HepG2 (cell line): ENCODE results near the gene RGSL1. TPM values are rescaled to one million over a fixed set of nuclear protein-coding genes. Genes with fewer than 3 reads are reported as not detected.

Experiments
- ATAC-seq: fragments of 200-7000 bp; cut with Tn5 transposase; 3 replicates; pipeline ENCODE4 v1.9.1; 2020; ENCODE audit warnings: mild to moderate bottlenecking, moderate library complexity
- BruUV-seq: library from RNA; stranded (reverse); fragments of 400-500 nt; replicated peaks from 2 replicates; lab custom pipeline; 2021; lab: Mats Ljungman, UMichigan
- CTCF ChIA-PET: fragments of 300-600 bp; formaldehyde crosslinking; extraction: SDS; loops from one replicate; lab custom pipeline; 2021; ENCODE audit warnings: low total read pairs, inconsistent platforms, low intra/inter-chr PET ratio; lab: Yijun Ruan, JAX
- POLR2A ChIA-PET: fragments of 350-600 bp; sonication (Branson Sonifier 250); formaldehyde crosslinking; loops from one replicate; lab custom pipeline; 2020; ENCODE audit warnings: antibody characterized with exemption, inconsistent platforms; lab: Yijun Ruan, JAX
- DNase-seq: peaks from one replicate; pipeline ENCODE4 v3.0.0-alpha.2; 2015; ENCODE audit warnings: low spot score
- FAIRE-seq: peaks from 3 replicates; lab custom pipeline; 2011; peaks lifted over from hg19 to GRCh38; lab: Jason Lieb, UNC
- H2AFZ ChIP-seq: one replicate; pipeline ENCODE4 v1.6.1; 2011; ENCODE audit warnings: low read length, inconsistent platforms
- H3K27ac ChIP-seq: fragments of 300-600 bp; 3 replicates; pipeline ENCODE4 v1.8.0; 2011; ENCODE audit warnings: mixed run types, mild to moderate bottlenecking, mixed read lengths, low read length, inconsistent platforms; ENCODE audit not compliant: insufficient read depth; ENCODE audit errors: extremely low read length
- H3K27me3 ChIP-seq, 2 experiments: fragments of 200-600 bp in 1 of 2; 2 replicates in 1 of 2; 3 replicates in 1 of 2; pipeline versions ENCODE4 v1.6.0 to v1.8.0; 2011; ENCODE audit warnings: low read length in 2 of 2, mild to moderate bottlenecking in 2 of 2, moderate library complexity in 2 of 2, inconsistent platforms in 1 of 2; ENCODE audit not compliant: insufficient read depth in 2 of 2, control insufficient read depth in 1 of 2
- H3K36me3 ChIP-seq, 2 experiments: fragments of 200-600 bp in 1 of 2; replicated peaks in 1 of 2; 2 replicates in 1 of 2; 3 replicates in 1 of 2; pipeline versions ENCODE4 v1.5.1 to v1.8.0; 2011; ENCODE audit warnings: low read length in 2 of 2, inconsistent platforms in 1 of 2; ENCODE audit not compliant: insufficient read depth in 2 of 2, control insufficient read depth in 1 of 2
- H3K4me1 ChIP-seq: 2 replicates; pipeline ENCODE4 v1.5.1; 2012; ENCODE audit warnings: low read length, inconsistent platforms; ENCODE audit not compliant: insufficient read depth
- H3K4me2 ChIP-seq: 2 replicates; pipeline ENCODE4 v1.6.0; 2011; ENCODE audit warnings: low read depth, low read length, inconsistent platforms
- H3K4me3 ChIP-seq, 3 experiments: fragments of 200-600 bp in 1 of 3; sonication (generic), shearing (Covaris generic) in 1 of 3; replicated peaks in 1 of 3; 2 replicates each; pipeline ENCODE4 v1.5.1; 2011 to 2016; ENCODE audit warnings: low read length in 3 of 3, inconsistent platforms in 2 of 3, low read depth in 2 of 3, mild to moderate bottlenecking in 2 of 3, control low read depth in 1 of 3, mixed read lengths in 1 of 3; ENCODE audit not compliant: insufficient read depth in 1 of 3
- H3K79me2 ChIP-seq: one replicate; pipeline ENCODE4 v1.6.1; 2011; ENCODE audit warnings: low read length, inconsistent platforms; ENCODE audit not compliant: insufficient read depth
- H3K9ac ChIP-seq: 2 replicates; pipeline ENCODE4 v1.6.0; 2011; ENCODE audit warnings: mild to moderate bottlenecking, low read depth, low read length, inconsistent platforms; ENCODE audit not compliant: insufficient read depth
- H3K9me3 ChIP-seq: 2 replicates; pipeline ENCODE4 v1.5.1; 2012; ENCODE audit warnings: mild to moderate bottlenecking, low read length
- H4K20me1 ChIP-seq: 2 replicates; pipeline ENCODE4 v1.6.0; 2011; ENCODE audit warnings: inconsistent platforms, mild to moderate bottlenecking, low read length, moderate library complexity; ENCODE audit not compliant: insufficient read depth
- AGO1 ChIP-seq: fragments of 200-400 bp; formaldehyde crosslinking; IDR thresholded peaks from 2 replicates; pipeline ENCODE4 v1.6.1; 2017; ENCODE audit warnings: mild to moderate bottlenecking, low read depth, low read length, moderate library complexity; ENCODE audit not compliant: poor library complexity, severe bottlenecking
- ARNT ChIP-seq: fragments of 450-650 bp; IDR thresholded peaks from 2 replicates; pipeline ENCODE4 v1.6.1; 2017
- CREB3 ChIP-seq: sonication (generic); formaldehyde crosslinking; IDR thresholded peaks from 2 replicates; pipeline ENCODE4 v1.5.0; 2020; ENCODE audit warnings: missing genetic modification reagents
- KDM3A ChIP-seq: IDR thresholded peaks from 2 replicates; pipeline ENCODE4 v1.6.1; 2018; ENCODE audit warnings: low read depth, missing compliant biosample characterization
- MXD1 ChIP-seq: sonication (generic); formaldehyde crosslinking; IDR thresholded peaks from 2 replicates; pipeline ENCODE4 v1.4.0; 2020; ENCODE audit warnings: mild to moderate bottlenecking, missing genetic modification reagents
- MXI1 ChIP-seq: IDR thresholded peaks from 3 replicates; pipeline ENCODE4 v1.6.1; 2012; ENCODE audit warnings: low read depth, low read length, inconsistent platforms, borderline replicate concordance
- ZNF430 ChIP-seq: sonication (generic); formaldehyde crosslinking; IDR thresholded peaks from 2 replicates; pipeline ENCODE4 v1.9.0; 2021; ENCODE audit warnings: mild to moderate bottlenecking, missing genetic modification reagents
- ZNF615 ChIP-seq: sonication (generic); formaldehyde crosslinking; IDR thresholded peaks from 2 replicates; pipeline ENCODE4 v1.5.0; 2020; ENCODE audit warnings: mild to moderate bottlenecking, missing genetic modification reagents, borderline replicate concordance
- WGBS: methylation state at CpG from one replicate; pipeline ENCODE4 v1.1.6; 2017; ENCODE audit warnings: low lambda C conversion rate; 5-methylcytosine and 5-hydroxymethylcytosine counted together
- in situ Hi-C: cut with HindIII; loops from 2 replicates; pipeline ENCODE4 v1.10.0; 2017; ENCODE audit warnings: low pct_unique_long_range_greater_than_20kb; ENCODE audit not compliant: extremely low pct_ligation_motif_present
- intact Hi-C: fragments of 100-400 bp; cut with micrococcal nuclease; formaldehyde crosslinking; loops from one replicate; pipeline ENCODE4 v1.10.0; 2022; ENCODE audit not compliant: unreplicated experiment
- polyA plus RNA-seq, 8 experiments: library from polyadenylated mRNA; depleted of rRNA in 3 of 8; stranded (reverse) in 7 of 8; unstranded in 1 of 8; fragments of >200 nt; fragmentation: Illumina TruSeq in 4 of 8; extraction: Trizol in 4 of 8; gene quantifications; 2 replicates each; pipeline versions ENCODE4 v1.2.1 to v1.2.3, GENCODE V29; 2011 to 2016; ENCODE audit warnings: low read depth in 4 of 8, missing spikeins in 1 of 8, mixed read lengths in 1 of 8; ENCODE audit not compliant: insufficient read depth in 1 of 8
- total RNA-seq, 5 experiments: library from RNA; depleted of rRNA; stranded (reverse); fragments of >200 nt; fragmentation: Illumina TruSeq; extraction: Trizol; gene quantifications; 2 replicates each; pipeline ENCODE4 v1.2.3, GENCODE V29; 2016; ENCODE audit warnings: low read depth in 1 of 5
- TF ChIP-seq, protein P1 (sequence below): sonication (generic); formaldehyde crosslinking; IDR thresholded peaks from 2 replicates; pipeline ENCODE4 v1.4.0; 2020; ENCODE audit warnings: mild to moderate bottlenecking, missing genetic modification reagents
- TF ChIP-seq, protein P2 (sequence below): sonication (generic); formaldehyde crosslinking; IDR thresholded peaks from 2 replicates; pipeline ENCODE4 v1.4.0; 2020; ENCODE audit warnings: missing genetic modification reagents

RGSL1 gene
- total and polyA plus RNA-seq, 2 of the 13 experiments (the other 11 are each of a cell fraction or from before 2014, with no cell fraction given), result not detected

DNA sequence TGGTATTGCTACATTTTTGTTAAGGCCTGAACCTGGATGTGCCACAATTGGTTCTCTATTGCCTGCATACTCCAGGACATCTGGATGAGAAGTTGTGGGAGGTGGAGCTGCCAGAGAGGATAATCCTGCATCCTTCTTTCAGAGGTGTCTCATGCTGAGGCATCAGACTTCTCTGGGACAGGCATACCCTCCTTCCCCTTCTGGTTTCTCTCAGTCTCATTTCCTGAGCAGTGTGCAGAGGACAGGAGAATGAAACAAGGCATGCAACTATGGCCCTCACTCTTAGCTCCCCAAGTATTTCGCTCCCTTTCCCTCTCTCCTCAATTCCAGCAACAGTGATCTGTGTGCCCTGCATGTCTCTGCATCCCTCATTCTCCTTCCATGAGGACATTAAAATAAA, 7.6 kb upstream of the RGSL1 start:
- no peaks in the 10 kb centered on the region for H3K79me2 ChIP-seq
- H3K4me3 ChIP-seq, result no peak overlapping the region
- H3K4me2 ChIP-seq, result no peak overlapping the region
- WGBS, result 6% methylated on average over 1 of the region's 1 CpG
- FAIRE-seq (no peak), ATAC-seq (no peak), DNase-seq (no peak)
- POLR2A ChIA-PET, result no interaction called here
- in situ Hi-C loops, result loop anchor here (10.0 kb wide), 2 partner anchors 152 to 342 kb away; partner anchors contain the start of gene NPL
- no peaks in the 10 kb centered on the region for H3K27me3 ChIP-seq
- no peaks in the 10 kb centered on the region for H3K4me1 ChIP-seq
- H3K27ac ChIP-seq, result no peak overlapping the region
- H3K9me3 ChIP-seq, result peaks cover 6% of the 10 kb centered on the region; the same call in 1 of the 2 replicates
- H4K20me1 ChIP-seq, result no peaks in the 10 kb centered on the region
- CTCF ChIA-PET, result no interaction called here
- H3K9ac ChIP-seq, result no peak overlapping the region
- intact Hi-C loops, result no loop called here
- no peak overlapping the region for H2AFZ ChIP-seq
- no peaks in the 10 kb centered on the region for H3K36me3 ChIP-seq
- no TSS peak for BruUV-seq
- TF ChIP-seq MXD1 (CRISPR knock-in tag) (no peak), AGO1 (no peak), KDM3A (CRISPR knock-in tag) (no peak), ZNF615 (CRISPR knock-in tag) (no peak), CREB3 (CRISPR knock-in tag) (no peak)
- TF ChIP-seq, protein P1, sequence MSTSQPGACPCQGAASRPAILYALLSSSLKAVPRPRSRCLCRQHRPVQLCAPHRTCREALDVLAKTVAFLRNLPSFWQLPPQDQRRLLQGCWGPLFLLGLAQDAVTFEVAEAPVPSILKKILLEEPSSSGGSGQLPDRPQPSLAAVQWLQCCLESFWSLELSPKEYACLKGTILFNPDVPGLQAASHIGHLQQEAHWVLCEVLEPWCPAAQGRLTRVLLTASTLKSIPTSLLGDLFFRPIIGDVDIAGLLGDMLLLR (CRISPR knock-in tag), result no peak

- Histone ChIP-seq H3K4me1 (no peaks in the 10 kb centered on the region), H2AFZ (no peak overlapping the region), H3K9ac (no peak overlapping the region), H3K27me3 (no peaks in the 10 kb centered on the region), H3K36me3 (no peaks in the 10 kb centered on the region), H3K79me2 (no peaks in the 10 kb centered on the region), H3K4me3 (no peak overlapping the region), H3K4me2 (no peak overlapping the region), H3K27ac (no peak overlapping the region), H3K9me3 (no peaks in the 10 kb centered on the region), H4K20me1 (no peaks in the 10 kb centered on the region)
- 0% methylated on average over 1 of the region's 4 CpGs for WGBS
- POLR2A ChIA-PET, result no interaction called here
- FAIRE-seq (no peak), DNase-seq (no peak), ATAC-seq (no peak)
- in situ Hi-C loops (loop anchor here (10.0 kb wide), 2 partner anchors 150 to 340 kb away; partner anchors contain the start of gene NPL), intact Hi-C loops (no loop called here)
- CTCF ChIA-PET, result no interaction called here
- TF ChIP-seq ARNT (no peak), ZNF430 (CRISPR knock-in tag) (no peak), MXI1 (no peak)
- TF ChIP-seq, protein P2, sequence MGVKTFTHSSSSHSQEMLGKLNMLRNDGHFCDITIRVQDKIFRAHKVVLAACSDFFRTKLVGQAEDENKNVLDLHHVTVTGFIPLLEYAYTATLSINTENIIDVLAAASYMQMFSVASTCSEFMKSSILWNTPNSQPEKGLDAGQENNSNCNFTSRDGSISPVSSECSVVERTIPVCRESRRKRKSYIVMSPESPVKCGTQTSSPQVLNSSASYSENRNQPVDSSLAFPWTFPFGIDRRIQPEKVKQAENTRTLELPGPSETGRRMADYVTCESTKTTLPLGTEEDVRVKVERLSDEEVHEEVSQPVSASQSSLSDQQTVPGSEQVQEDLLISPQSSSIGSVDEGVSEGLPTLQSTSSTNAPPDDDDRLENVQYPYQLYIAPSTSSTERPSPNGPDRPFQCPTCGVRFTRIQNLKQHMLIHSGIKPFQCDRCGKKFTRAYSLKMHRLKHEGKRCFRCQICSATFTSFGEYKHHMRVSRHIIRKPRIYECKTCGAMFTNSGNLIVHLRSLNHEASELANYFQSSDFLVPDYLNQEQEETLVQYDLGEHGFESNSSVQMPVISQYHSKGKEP (CRISPR knock-in tag), result no peak
- BruUV-seq, result no TSS peak
Measured at GRCh38 chr1:182444497-182444896, 5.4 kb upstream of the RGSL1 start.
